Activated naive CD4-positive, alpha-beta T cell treated with Interleukin-2 at 50 U/mL for 16 hours (primary cell): ENCODE measurements around the gene FAH.

Experiments used
- DNase-seq: peaks from one replicate; pipeline ENCODE4 v3.0.0-alpha.2; 2020

The FAH gene

GRCh38 chr15:80174017-80174746, 21.4 kb downstream of the FAH start:
- no peak for DNase-seq

DNA sequence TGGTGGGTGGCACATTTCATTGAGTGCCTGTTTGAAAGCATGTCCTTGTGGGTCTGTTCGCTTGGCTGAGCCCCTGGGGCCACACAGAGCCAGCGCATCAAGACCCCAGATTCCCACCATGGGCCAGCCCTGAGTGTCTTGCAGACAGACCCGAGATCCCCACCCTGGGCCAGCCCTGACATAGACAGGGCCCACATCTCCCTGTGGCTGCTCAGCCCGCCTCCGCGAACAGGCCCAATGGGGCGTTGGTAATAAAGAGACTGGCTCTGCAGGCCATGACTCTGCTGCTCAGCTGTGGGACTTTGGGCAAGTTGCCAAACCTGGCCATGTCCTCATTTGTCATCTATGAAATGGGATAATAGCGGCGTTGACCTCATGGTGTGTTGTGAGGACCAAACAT, 22.6 kb downstream of the FAH start:
- no peak for DNase-seq

- no peak for DNase-seq
Measured at GRCh38 chr15:80176443-80176842, 23.6 kb downstream of the FAH start.

DNA sequence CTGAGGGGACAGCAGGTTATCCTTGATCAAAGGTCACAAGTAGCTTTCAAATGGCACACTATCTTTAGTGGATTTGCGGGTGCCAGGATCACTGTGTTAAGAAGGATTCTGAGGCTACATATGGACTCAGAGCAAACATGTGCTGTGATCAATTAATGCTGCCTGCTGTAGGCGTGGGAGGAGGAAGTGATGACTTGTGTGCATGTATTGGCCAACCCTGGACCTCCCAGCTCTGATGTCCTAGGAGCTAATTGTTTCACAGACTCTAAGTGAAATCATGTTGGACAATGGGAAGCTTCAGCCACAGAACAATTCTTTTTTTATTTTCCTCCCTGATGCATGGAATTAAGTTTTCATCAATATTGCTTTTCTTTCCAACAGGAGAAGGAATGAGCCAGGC, 24.4 kb downstream of the FAH start:
- no peak for DNase-seq

- no peak for DNase-seq
Measured at GRCh38 chr15:80179025-80179759, 26.4 kb downstream of the FAH start.

- no peak for DNase-seq
Measured at GRCh38 chr15:80179935-80180334, 27.1 kb downstream of the FAH start.

DNA sequence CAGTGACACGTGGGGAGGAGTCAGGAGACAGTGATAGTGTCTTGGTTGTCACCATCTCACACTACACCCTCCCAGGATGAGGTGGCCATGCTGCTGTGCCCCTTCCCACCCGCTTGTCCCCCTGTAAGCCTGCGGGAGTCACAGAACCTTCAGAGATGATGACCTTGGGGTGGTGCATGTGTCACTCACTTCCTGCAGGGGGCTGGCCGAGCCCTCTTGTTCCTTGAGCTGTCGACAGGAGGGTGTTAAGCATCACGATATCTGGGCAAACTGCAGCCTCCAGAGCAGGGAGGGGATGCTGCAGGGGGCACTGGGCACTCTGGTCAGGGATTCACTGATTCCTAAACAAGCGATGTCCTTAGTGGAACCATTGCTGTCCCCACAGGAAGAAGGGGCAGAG, 27.7 kb downstream of the FAH start:
- no peak for DNase-seq

- DNase-seq: no peak
Measured at GRCh38 chr15:80180986-80181385, 28.2 kb downstream of the FAH start.

GRCh38 chr15:80182611-80183261, 29.9 kb downstream of the FAH start:
- DNase-seq: no peak

DNA sequence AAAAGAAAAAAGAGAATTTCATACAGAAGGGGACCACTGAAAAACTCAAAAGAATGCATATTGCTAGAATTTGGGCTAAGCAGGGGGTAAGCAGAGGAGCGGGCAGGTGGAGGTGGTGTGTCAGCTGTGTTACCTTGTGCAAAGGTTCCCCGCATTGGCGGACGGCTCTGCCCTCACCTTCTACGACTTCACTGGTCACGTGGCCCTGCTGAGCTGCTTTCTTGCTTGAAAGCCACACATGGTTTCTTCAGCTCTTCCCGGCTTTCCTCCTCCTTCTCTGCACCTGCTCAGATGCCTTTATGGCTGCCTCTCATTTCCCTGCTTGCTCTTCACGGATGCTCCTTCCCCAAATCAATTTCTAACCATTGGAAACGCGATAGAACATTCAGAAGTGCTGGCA, 30.5 kb downstream of the FAH start:
- no peak for DNase-seq

- no peak for DNase-seq
Measured at GRCh38 chr15:80183886-80184285, 31.1 kb downstream of the FAH start.

DNA sequence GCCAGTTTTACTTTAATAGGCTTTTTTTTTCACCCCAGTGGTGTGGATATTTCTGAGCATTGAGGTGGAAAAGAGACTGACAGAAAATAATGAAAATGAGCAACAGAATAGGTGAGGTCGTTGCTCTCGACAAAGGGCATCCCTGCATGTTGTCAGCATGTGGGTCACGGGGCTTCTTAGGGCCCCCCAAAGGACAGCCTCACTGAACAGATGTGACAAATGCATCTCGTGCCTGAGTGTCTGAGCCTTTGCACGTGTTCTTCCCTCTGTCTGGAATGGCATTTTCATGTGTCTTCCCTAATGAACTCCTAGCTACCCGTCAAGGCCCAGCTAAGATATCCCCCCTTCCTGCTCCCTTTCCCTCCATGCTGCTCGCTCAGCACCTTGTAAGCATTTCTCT, 31.8 kb downstream of the FAH start:
- DNase-seq: no peak

DNA sequence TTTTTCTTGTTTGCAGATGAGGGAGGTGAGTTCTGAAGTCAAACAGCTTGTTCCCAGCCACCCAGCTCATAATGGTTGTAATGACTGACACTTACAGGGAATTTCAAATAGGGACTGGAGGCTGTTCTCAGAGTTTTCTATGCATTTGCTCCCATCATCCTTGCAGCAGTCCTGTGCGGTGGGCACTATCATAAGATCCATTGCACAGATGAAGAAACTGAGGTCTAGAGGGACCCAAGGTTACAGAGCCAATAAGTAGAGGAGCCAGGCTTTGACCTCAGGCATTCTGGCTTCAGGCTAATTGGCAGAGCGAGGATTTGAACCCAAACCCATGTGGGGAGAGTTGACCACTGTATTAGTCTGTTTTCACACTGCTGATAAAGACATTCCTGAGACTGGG, 32.4 kb downstream of the FAH start:
- no peak for DNase-seq

- DNase-seq: no peak
Measured at GRCh38 chr15:80186066-80186465, 33.3 kb downstream of the FAH start.

GRCh38 chr15:80186597-80186996, 33.8 kb downstream of the FAH start:
- no peak for DNase-seq

GRCh38 chr15:80188251-80188650, 35.5 kb downstream of the FAH start:
- DNase-seq: no peak

- no peak for DNase-seq
Measured at GRCh38 chr15:80191198-80191597, 38.4 kb downstream of the FAH start.

DNA sequence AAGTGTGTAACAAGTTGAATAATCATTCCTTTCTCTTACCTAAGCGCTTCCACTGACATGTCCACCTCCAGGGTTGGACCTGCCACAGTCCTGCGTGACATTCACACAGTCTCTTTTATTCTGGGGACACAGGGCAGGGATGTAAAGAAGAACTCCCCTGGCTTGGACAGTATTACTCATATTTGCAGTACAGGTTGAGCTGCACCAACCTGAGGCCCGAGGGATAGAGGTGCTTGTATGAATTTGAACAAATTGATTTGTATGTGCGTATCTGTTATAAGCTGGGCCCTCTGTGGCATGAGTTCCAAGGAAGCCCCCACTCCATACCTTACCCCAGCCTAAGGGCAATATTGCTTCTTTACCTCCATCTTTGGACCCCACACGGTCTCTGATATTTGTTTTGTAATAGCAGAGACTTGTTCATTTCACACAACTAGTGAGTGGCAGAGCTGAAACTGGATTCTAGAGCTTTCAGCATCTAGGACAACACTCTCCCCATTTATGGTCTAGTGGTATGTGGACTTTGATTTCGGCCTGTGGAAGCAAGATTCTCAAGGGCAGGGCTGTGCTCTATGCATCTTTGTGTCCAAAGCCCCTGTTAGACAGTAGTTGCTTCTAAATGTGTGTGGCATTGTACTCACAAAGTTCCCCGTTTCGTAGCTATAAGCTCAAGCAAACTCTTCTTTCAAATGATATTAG, 39.2 kb downstream of the FAH start:
- no peak for DNase-seq

- DNase-seq: no peak
Measured at GRCh38 chr15:80194186-80194585, 41.4 kb downstream of the FAH start.

GRCh38 chr15:80194914-80195313, 42.1 kb downstream of the FAH start:
- DNase-seq: no peak

DNA sequence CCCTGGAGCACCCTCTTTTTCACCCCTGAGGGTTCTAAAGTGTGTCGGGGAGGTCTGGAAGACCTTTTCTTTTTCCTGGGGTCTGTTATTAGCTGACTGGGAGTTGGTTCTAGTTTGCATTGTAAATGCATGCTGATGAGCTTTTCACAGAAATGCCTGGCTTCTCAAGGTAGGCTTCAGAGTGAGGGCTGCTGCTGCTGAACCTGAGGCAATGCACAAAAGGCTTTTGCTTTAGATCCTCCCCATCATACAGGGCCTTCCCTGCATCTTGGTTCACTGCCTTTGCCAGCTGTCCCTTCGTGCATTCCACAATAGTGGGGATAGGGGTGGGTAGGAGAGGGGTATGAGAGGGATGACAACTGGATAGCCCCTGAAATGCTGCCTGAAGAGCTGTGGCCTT, 46.6 kb downstream of the FAH start:
- no peak for DNase-seq

DNA sequence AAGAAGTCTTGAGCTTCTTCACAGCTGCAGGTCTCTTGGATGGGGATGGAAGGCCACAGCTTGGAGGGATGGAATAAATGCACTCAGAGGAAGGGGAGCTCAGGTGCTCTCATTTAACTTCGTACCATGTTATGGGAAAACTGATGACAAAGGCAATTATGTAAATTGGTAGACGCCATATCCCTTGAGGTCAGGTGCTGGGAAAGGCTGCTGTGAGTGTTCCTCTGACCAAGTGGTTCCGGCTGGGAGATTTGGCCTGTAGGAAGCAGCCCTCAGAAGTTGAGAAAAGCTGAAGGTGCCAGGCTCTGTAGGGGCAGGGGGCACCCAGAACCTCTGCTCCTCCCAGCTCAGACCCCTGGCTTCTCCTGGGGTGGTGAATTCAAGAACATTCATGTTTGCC, 47.1 kb downstream of the FAH start:
- no peak for DNase-seq

DNA sequence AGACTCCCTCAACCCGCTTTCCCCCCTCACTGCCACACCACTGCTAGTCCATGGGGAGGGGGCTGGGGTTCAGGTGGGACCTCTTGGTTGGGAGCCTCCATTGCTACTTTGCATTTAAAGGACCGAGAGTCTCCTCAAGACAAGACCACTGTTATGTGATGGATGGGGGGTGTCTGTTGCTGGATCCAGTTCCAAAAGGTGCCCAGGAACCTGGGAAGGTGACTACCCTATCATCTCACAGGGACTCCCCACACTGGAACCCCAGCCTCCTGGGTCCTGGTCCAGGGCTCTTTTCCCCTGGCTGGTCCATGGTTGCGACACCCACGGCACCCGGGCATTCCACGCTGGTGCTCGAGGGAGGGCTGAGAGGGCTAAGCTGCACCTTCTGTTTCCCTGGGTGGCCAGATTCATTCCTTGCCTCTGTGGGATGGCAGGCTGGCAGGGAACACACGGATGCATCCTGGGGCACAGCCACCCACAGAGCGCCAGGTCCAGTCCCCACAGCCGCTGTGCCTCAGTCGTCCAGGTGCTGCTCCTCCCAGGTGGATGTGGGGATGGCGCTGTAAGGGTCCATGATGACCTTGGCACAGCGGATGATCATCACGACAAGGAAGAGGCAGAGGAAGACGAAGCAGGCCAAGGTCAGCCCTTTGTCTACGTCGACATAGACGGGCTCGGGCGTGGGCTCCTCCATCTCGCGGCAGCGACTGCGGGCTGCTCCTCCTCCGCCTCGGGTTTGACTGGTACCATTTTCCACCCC, 48.6 kb downstream of the FAH start:
- DNase-seq: no peak
